ENCODE measurements around the gene SLC25A2. TPM values are rescaled to one million over a fixed set of nuclear protein-coding genes. Genes with fewer than 3 reads are reported as not detected.
"Not testable (repeated sequence)": the region's sequence is repeated elsewhere in the genome, so short reads cannot be mapped to it uniquely, and the experiment has no call there.

The SLC25A2 gene
- total RNA-seq, 2 donors from 2014 or later, result 0.42 TPM; not detected in 1

DNA sequence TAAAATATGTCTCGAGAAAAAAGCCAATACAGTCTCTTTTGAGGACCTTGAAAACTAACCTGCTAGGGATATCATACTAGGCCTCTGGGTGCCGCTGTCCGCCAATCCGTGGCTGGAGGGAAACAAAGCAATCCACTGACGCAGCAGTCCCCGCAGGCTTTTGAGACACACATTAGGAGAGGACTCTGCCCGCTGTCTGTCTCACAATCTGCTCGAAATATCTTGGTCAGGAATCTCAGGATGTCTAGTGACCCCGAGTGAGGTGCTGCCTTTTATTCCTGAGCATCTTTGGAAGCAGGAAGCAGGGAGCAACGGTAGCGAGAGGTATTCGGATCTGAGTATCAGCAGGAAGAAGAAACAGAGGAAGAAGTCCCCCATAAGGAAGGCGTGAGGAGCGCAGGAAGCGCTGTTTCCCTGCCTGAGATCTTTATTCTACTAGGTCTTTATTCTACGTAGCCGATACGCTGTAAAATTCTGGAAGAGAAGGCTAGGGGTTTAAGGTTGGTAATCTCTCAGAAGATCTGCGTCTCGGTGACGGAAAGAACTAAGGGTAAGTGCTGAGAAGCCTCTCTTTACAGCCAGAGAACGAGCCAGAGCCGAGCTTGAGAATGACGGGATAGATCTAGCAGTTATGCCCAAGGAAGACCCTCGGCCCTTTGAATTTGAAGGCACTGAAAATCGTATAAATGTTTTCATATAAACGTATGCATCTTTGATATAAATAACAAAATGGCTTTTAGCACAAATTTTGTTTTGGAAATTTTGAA, 22.4 kb upstream of the SLC25A2 start:
- peaks cover 4% of the 10 kb centered on the region for H3K4me1 Mint-ChIP-seq
- peaks cover 3% of the 10 kb centered on the region for H3K9me3 Mint-ChIP-seq
- H3K27ac Mint-ChIP-seq, result peak overlapping the region; percentile 92
- H3K27me3 Mint-ChIP-seq, result no peaks in the 10 kb centered on the region
- peak; percentile 94 for ATAC-seq (replicated peaks)
- H3K36me3 Mint-ChIP-seq (ENCODE audit: low read depth), result no peaks in the 10 kb centered on the region
- H3K4me3 Mint-ChIP-seq, result peak overlapping the region; percentile 94

DNA sequence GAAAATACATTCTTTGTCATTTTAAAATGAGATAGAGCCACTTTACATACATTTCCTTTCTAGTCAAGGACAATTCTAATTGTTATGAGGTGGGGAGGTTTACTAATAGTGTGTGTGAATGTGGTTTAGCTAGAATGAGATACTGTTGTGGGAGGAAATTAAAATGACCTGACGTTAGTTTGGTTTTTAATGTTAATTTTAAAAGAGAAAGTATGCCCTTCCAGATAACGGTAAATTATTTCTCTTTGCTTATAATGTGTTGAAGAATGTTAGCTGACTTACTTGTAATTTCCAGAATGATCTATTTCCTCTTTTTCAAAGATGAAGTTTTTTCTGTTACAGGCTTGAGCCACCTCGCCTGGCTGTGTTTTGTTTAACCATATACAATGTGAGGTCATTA, 18.4 kb upstream of the SLC25A2 start:
- Mint-ChIP-seq H3K9me3 (peaks cover 26% of the 10 kb centered on the region), H3K27me3 (no peaks in the 10 kb centered on the region), H3K27ac (no peak overlapping the region), H3K36me3 (ENCODE audit: low read depth) (peaks cover 39% of the 10 kb centered on the region), H3K4me1 (peaks cover 25% of the 10 kb centered on the region), H3K4me3 (peak overlapping the region; percentile 99)
- no peak for ATAC-seq (replicated peaks)

DNA sequence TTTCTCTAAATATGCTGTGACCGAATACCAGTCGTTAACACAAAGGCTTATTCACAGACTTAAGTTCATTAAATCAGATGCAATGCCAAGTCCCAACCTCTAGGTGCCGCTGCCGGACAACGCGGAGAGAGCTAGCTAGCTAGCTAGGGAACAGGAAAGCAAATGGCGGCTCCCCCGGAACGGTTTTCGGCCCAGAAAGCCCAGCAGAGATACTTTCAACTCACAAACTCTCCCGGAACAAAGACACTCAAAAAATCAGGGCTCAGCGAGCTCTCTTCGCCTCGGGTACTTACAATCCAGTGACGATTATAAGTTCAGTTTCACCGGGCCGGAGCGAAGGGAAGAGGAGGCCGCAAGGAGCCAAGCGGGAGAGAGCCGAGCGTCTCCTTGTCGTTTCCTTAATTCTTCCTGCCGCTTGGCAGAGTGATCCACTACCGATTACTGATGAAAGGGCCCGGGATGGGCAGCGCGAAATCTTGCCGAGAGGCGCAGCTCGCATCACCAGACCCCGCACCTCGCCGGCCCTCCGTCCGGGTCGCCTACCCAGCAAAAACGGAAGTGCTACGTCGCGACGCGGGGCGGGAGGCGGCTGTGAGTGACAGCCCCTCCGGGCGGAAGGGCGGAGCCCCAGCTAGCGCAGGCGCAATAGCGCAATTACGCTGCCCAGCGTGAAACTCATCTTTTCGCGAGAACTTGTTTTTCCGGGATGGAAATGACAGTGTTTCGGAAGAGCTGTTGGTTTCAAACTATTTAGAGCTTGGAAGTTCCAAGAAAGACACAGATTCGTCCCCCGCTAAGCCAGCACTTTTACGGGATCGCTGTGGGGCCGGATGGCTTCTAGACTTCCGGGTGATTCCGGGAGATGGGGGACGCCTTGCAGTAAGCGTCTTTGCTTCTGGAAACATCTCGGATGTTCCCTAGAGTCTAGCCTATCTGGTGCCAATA, 16.6 kb upstream of the SLC25A2 start, which contains the start of gene TAF7:
TAF7 (minus strand) TSS at position 560 of the 945 bp plus-strand sequence. CDS start 740 bp downstream, outside the sequence.
- Mint-ChIP-seq H3K4me1 (peaks cover 23% of the 10 kb centered on the region), H3K4me3 (peak within 1 kb of the TSS; percentile 99), H3K27ac (peak within 1 kb of the TSS; percentile 100), H3K27me3 (no peaks in the 10 kb centered on the region), H3K36me3 (ENCODE audit: low read depth) (peaks cover 57% of the 10 kb centered on the region), H3K9me3 (peaks cover 29% of the 10 kb centered on the region)
- ATAC-seq (replicated peaks), result peak; percentile 95

DNA sequence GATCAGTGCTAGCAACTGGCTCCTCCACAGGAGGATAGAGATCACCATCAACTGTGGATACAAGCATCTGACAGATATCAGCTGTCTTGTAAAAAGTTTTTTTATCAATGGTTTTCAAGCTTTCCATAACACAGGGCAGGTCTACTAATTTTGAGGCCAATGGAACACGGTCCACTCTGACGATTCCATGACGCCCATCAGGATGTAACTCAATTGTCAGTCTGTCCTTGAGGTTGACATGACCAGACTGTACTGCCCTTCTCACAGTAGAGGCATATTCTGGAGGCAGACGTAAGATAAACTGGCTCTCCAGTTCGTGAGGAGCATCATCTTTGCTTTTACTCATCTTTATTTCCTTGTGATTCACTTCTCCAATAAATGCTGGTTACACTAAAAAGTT, 15.8 kb upstream of the SLC25A2 start:
- ATAC-seq (replicated peaks), result no peak
- Mint-ChIP-seq H3K4me1 (peaks cover 24% of the 10 kb centered on the region), H3K36me3 (ENCODE audit: low read depth) (peaks cover 65% of the 10 kb centered on the region), H3K4me3 (peak overlapping the region; percentile 99), H3K27ac (peak overlapping the region; percentile 100), H3K9me3 (peaks cover 35% of the 10 kb centered on the region), H3K27me3 (no peaks in the 10 kb centered on the region)

DNA sequence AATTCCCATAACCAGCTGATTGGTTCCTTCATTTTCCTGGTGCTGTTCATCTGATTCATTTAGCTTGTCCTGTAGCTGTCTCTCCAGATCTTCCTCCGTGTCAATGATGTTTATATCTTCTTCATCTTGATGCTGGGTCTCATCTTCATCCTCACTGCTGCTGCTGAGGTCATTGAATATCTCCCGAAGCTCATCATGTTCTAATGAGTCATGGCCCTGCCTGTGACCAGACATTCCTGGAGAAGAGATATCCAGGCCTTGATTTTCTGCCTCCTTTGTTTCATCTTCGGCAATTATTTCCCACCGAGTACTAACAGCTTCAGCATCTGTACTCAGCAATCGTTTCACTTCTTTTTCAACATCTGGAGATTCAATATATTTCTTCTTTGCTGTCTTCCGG, 15.4 kb upstream of the SLC25A2 start:
- Mint-ChIP-seq H3K4me1 (peaks cover 24% of the 10 kb centered on the region), H3K27me3 (no peaks in the 10 kb centered on the region), H3K36me3 (ENCODE audit: low read depth) (peaks cover 66% of the 10 kb centered on the region), H3K27ac (peak overlapping the region; percentile 100), H3K9me3 (peaks cover 36% of the 10 kb centered on the region), H3K4me3 (peak overlapping the region; percentile 99)
- no peak for ATAC-seq (replicated peaks)

DNA sequence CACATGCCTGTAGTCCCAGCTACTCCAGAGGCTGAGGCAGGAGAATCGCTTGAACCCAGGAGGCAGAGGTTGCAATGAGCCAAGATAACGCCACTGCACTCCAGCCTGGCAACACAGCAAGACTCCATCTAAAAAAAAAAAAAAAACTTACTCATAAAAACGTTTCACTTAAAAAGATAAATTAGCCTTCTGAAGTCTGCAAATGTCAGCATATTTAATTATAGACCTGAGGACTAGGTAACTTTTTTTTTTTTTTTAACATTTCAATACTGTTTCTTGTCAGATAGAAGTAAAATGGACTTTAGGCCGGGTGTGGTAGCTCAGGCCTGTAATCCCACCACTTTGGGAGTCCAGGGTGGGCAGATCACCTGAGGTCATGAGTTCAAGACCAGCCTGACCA, 13.1 kb upstream of the SLC25A2 start:
- H3K36me3 Mint-ChIP-seq (ENCODE audit: low read depth), result peaks cover 66% of the 10 kb centered on the region
- peaks cover 24% of the 10 kb centered on the region for H3K4me1 Mint-ChIP-seq
- H3K27ac Mint-ChIP-seq; H3K4me3 Mint-ChIP-seq; H3K27me3 Mint-ChIP-seq; ATAC-seq (replicated peaks): not testable (repeated sequence)
- peaks cover 43% of the 10 kb centered on the region for H3K9me3 Mint-ChIP-seq

DNA sequence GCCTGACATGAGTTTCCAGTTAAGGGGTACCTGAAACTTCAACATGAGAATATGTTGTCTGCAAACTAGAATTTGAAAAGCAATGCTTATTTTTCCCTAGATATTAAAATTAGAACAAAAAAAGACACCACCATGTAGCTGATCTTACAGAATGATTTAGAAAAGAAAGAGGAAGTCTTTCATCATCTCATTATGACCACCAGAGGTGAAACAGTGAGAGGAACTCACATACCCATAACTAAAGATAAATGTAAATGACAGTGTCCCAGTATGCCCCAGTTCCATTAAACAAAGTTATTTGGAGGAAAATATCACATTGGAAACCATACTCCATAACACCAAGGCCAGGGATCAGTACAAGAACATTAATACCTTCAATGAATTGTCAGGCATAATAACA, 9.9 kb upstream of the SLC25A2 start:
- Mint-ChIP-seq H3K4me3 (no peak overlapping the region), H3K27ac (no peak overlapping the region), H3K36me3 (ENCODE audit: low read depth) (peaks cover 41% of the 10 kb centered on the region), H3K4me1 (peaks cover 9% of the 10 kb centered on the region), H3K27me3 (no peaks in the 10 kb centered on the region), H3K9me3 (peaks cover 40% of the 10 kb centered on the region)
- no peak for ATAC-seq (replicated peaks)

DNA sequence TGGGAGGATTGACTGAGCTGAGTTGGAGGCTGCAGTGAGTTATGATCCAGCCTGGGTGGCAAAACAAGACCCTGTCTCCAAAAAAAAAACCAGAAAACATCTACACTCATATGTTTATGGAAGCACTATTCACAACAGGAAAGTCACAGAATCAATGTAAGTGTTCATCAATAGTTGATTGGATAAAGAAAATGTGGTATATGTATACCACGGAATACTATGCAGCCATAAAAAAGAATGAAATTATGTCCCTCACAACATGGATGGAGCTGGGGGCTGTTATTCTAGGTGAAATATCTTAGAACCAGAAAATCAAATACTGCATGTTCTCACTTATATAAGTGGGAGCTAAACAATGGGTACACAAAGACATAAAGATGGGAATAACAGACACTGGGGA, 2.8 kb upstream of the SLC25A2 start:
- Mint-ChIP-seq H3K36me3 (ENCODE audit: low read depth) (no peaks in the 10 kb centered on the region), H3K27ac (no peak overlapping the region), H3K27me3 (no peaks in the 10 kb centered on the region), H3K4me1 (no peaks in the 10 kb centered on the region), H3K9me3 (peaks cover 33% of the 10 kb centered on the region), H3K4me3 (no peak overlapping the region)
- ATAC-seq (replicated peaks), result no peak

DNA sequence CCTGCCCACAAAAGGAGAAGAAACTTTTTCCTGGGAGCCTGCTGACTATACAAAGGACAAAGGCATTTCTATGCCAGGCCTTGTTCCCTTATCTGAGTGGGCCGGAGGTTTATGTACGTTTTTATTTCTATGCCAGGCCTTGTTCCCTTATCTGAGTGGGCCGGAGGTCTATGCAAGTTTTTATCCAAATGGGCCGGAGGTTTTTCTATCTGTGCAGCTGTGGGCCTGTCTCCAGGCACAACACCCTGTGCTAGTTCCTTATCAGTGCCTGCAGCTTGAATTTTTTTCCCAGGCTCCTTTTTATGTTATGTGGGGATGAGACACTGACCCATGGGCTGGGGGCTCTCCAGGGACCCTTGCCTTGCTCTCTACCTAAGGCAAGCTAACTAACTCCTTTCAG, 5.5 kb downstream of the SLC25A2 start:
- H3K9me3 Mint-ChIP-seq, result peaks cover 40% of the 10 kb centered on the region

DNA sequence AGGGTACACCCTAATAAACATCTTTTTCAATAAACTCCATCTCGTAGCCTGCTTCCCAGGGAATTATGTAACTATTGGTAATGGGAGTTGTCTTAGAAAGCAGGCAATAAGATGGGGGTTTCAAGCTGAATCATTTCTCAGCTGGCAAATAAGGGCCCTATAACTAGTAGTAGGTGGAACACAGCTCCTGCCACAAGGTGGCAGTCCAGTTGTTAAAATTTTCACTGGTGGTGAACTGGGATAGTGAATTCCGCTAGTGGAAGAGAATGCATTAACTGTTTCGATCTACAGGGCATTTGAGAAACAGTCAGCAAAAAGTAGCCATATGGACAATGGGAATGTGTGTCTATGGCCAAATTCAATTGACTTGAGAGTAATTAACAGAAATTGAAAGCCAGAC, 30.9 kb downstream of the SLC25A2 start:
- Mint-ChIP-seq H3K4me1 (no peaks in the 10 kb centered on the region), H3K9me3 (peaks cover 47% of the 10 kb centered on the region), H3K27me3 (no peaks in the 10 kb centered on the region), H3K4me3 (no peak overlapping the region), H3K27ac (no peak overlapping the region), H3K36me3 (ENCODE audit: low read depth) (no peaks in the 10 kb centered on the region)
- ATAC-seq (replicated peaks), result no peak

More for the DNA sequence above, 5.5 kb downstream of the SLC25A2 start:
- ATAC-seq (replicated peaks), result no peak
- no peak overlapping the region for H3K4me3 Mint-ChIP-seq
- H3K27ac Mint-ChIP-seq, result no peak overlapping the region
- H3K4me1 Mint-ChIP-seq, result no peaks in the 10 kb centered on the region
- H3K27me3 Mint-ChIP-seq, result no peaks in the 10 kb centered on the region
- H3K36me3 Mint-ChIP-seq (ENCODE audit: low read depth), result peaks cover 5% of the 10 kb centered on the region

DNA sequence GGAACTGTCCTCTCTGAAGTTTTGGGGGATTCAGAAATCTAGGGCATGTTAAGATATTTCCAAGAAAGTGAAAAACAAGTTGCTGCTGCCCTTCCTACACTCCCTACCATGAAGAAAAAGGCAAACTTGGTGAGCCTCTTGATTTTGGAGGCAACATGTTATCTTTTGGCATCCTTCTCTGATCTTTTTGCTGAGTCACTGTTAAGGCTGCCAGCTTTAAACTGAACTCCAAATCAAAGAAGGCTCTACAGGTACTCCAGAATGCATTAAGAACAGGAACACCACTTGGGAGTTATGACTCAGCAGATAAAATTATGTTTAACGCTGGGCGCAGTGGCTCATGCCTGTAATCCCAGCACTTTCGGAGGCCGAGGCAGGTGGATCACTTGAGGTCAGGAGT, 34.7 kb downstream of the SLC25A2 start:
- Mint-ChIP-seq H3K4me3 (no peak overlapping the region), H3K27ac (no peak overlapping the region), H3K4me1 (no peaks in the 10 kb centered on the region), H3K9me3 (peaks cover 37% of the 10 kb centered on the region), H3K36me3 (ENCODE audit: low read depth) (no peaks in the 10 kb centered on the region), H3K27me3 (no peaks in the 10 kb centered on the region)
- ATAC-seq (replicated peaks), result no peak

DNA sequence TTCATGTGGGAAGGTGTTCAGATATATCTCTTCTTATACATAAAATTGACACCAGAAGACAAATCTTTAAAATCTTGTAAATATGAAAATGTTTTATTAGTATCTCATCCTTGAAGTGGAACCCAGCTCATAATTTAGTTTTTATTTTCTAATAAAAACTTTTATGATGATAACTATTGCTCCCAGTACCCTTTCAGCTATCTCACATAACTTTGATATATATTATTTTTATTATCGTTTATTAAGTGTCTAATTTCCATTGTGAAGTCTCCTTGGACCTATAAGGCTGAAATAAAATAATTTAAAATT, 42.7 kb downstream of the SLC25A2 start:
- no peaks in the 10 kb centered on the region for H3K36me3 Mint-ChIP-seq (ENCODE audit: low read depth)
- no peak for ATAC-seq (replicated peaks)

DNA sequence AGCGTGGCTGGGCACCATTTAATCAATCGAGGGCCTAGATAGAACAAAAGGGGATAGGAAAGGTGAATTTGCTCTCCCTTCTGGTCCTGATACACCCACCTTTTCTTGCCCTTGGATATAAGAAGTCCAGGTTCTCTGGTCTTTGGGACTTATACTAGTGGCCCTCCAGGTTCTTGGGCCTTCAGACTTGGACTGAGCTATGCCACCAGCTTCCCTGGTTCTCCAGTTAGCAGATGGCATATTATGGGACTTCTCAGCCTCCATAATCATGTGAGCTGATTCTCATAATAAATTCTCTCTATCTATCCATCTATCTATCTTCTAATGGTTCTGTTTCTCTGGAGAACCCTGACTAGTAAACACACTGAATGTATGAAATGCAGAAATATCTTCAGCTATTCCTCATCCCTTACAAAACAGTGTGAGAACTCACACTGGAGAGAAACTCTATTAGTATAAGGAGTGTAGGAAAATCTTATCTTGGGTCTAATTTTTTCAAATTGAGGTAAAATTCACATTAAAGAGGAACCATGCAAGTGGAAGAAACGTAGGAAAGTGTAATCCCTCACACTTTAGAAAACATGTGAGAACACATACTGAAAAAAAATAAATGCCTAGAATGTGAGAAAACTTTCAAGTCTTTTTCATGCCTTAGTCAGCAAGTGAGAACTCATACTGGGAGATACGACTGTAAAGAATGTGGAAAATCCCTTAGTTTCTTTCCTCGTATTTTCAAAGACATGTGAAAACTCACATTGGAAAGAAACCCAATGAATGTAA, 43.2 kb downstream of the SLC25A2 start:
- Mint-ChIP-seq H3K27ac (no peak overlapping the region), H3K27me3 (no peaks in the 10 kb centered on the region), H3K4me3 (no peak overlapping the region), H3K36me3 (ENCODE audit: low read depth) (no peaks in the 10 kb centered on the region), H3K9me3 (peaks cover 42% of the 10 kb centered on the region), H3K4me1 (no peaks in the 10 kb centered on the region)
- ATAC-seq (replicated peaks), result no peak

More for the DNA sequence above, 42.7 kb downstream of the SLC25A2 start:
- Mint-ChIP-seq H3K9me3 (peaks cover 44% of the 10 kb centered on the region), H3K4me1 (no peaks in the 10 kb centered on the region), H3K27ac (no peak overlapping the region), H3K4me3 (no peak overlapping the region), H3K27me3 (no peaks in the 10 kb centered on the region)

DNA sequence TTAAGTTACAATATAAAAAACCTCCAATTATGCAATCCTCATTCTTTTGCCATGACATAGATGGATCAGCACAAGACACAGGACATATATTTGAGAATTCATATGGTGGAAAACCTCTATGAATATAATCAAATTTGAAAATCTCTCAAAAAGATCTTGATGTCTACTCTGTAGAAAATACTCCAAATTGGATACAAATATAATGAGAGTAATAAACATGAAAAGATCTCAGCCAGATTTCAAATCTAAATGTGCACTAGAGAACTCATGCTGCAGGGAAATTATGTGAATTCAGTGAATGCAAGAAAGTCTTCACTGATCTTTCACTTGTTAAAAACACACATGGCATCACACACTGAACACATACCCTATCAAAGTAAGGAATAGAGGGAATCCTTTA, 44.9 kb downstream of the SLC25A2 start:
- Mint-ChIP-seq H3K9me3 (peaks cover 48% of the 10 kb centered on the region), H3K4me3 (no peak overlapping the region), H3K36me3 (ENCODE audit: low read depth) (no peaks in the 10 kb centered on the region), H3K27me3 (peaks cover 4% of the 10 kb centered on the region), H3K4me1 (no peaks in the 10 kb centered on the region), H3K27ac (no peak overlapping the region)
- ATAC-seq (replicated peaks), result no peak
